Pancreas (tissue), 10 donors: ENCODE results near the gene ACSF3. TPM values are rescaled to one million over a fixed set of nuclear protein-coding genes. Genes with fewer than 3 reads are reported as not detected.
A peak's percentile ranks its signal among the peaks of the same experiment; 100 is the strongest.

Experiments used
- ATAC-seq, 4 donors: fragments of 200-7000 bp; cut with Tn5 transposase; one replicate each; pipeline versions ENCODE4 v1.8.0 to v1.9.1; 2020; ENCODE audit warnings: mild to moderate bottlenecking in 4 of 4, moderate library complexity in 4 of 4
- DNase-seq, 6 donors: peaks; one replicate each; pipeline ENCODE4 v3.0.0-alpha.2; 2020
- FAIRE-seq: peaks from 2 replicates; lab custom pipeline; 2012; peaks lifted over from hg19 to GRCh38; lab: Jason Lieb, UNC
- H3K27ac ChIP-seq, 4 donors: fragments of 200-600 bp; sonication (generic); 1 replicate in 3 of 4; 2 replicates in 1 of 4; pipeline versions ENCODE4 v1.5.0 to v1.8.0; 2020
- H3K27me3 ChIP-seq, 4 donors: fragments of 200-600 bp; one replicate each; pipeline ENCODE4 v1.8.0; 2021
- H3K36me3 ChIP-seq, 3 donors: fragments of 200-600 bp; sonication (generic) in 1 of 3; one replicate each; pipeline versions ENCODE4 v1.5.0 to v1.8.0; 2020 to 2021
- H3K4me1 ChIP-seq, 3 donors: fragments of 200-600 bp; one replicate each; pipeline ENCODE4 v1.8.0; 2021
- H3K4me3 ChIP-seq, 4 donors: fragments of 200-600 bp; sonication (generic) in 2 of 4; one replicate each; pipeline versions ENCODE4 v1.5.0 to v1.8.0; 2020 to 2021
- H3K9me3 ChIP-seq, 4 donors: fragments of 200-600 bp; one replicate each; pipeline ENCODE4 v1.8.0; 2021
- WGBS, 2 donors: extraction: QIAGEN DNeasy Blood & Tissue Kit; methylation state at CpG; one replicate each; pipeline ENCODE4 v1.1.7; 2013; 5-methylcytosine and 5-hydroxymethylcytosine counted together
- intact Hi-C, 3 donors: fragments of 100-400 bp; cut with DNase I; formaldehyde crosslinking; loops; one replicate each; pipeline versions ENCODE4 v1.11.1 to v1.14.2; 2022
- polyA plus RNA-seq, 2 donors: library from polyadenylated mRNA; stranded (reverse); fragments of 200-250 nt; gene quantifications; one replicate each; pipeline ENCODE4 v1.2.3, GENCODE V29; 2013
- total RNA-seq, 6 donors: library from RNA; stranded (reverse); fragmentation: NEBNext Ultra II Directional in 4 of 6; extraction: Animal tissue kit (Norgen Biotek cat#: 25700) in 4 of 6; gene quantifications; one replicate each; pipeline versions ENCODE4 v1.2.1 to v1.2.4, GENCODE V29; 2021 to 2023
- TF ChIP-seq, protein P1 (sequence below), 4 donors: fragments of 200-600 bp; sonication (generic) in 3 of 4; IDR thresholded peaks; one replicate each; pipeline versions ENCODE4 v1.5.0 to v1.8.0; 2021; ENCODE audit warnings: antibody characterized with exemption in 4 of 4
- donor health status: healthy with polysubstance abuse.
- donor health status: DM: no; HTN: no; CAD: no; lungs with moderate emphysema.
- donor health status: DM: no; HTN: no; CAD: no.
- donor health status: control.
- donor health status: control.
- donor health status: Bipolar disorder and iron deficiency.
- donor health status: DM: yes; HTN: yes; CAD: no.
- donor health status: DM: no; HTN: no; CAD: no.
- donor health status: DM: no; HTN: no; CAD: no.
- donor health status: DM: yes; HTN: yes; CAD: no.

The ACSF3 gene
- total and polyA plus RNA-seq, 8 donors, result 17.3 to 36.9 (median 20.8) TPM

DNA sequence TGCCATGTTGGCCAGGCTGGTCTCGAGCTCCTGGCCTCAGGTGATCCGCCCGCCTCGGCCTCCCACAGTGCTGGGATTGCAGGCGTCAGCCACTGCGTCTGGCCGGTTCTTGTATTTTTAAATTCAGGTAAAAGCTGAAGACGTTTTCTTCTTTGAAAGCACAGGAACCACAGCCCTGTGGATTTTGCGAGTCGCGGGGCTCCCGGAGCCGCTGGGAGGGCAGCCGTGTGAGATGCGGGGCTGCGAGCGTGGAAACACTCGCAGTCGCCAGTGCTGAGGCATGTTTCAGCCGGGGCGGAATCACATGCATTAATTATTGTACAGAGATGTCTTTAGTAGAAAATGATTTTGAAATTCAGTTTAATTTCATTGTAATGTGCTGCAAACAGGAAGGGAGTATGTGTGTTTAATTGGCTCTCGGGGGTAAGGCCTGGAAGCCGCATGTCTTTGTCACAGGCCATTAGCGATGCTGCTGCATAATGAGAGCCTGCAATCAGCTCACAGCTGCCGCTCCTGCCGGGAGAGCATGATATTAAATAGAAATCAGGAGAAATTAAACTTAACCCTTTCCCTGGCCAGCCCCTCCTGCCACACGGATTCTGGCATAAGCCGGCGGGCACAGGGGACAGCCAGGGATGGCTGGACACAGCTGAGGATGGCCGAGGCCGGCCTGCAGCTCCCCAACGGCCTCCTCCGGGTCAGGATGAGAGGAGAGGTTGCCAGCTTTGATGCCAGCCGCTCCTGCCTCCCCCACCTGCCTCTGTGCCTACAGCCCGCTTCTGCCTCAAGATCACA, 42.5 kb downstream of the ACSF3 start:
- intact Hi-C loops, result no loop called here
- peak in 2 of 6 donors; percentile 41 to 46 for DNase-seq
- H3K9me3 ChIP-seq, result no peaks in the 10 kb centered on the region
- ATAC-seq, result peak in 1 of 4 donors; percentile 13
- H3K4me1 ChIP-seq, result no peaks in the 10 kb centered on the region
- 90 to 93% methylated on average over 35 of the region's 35 CpGs for whole genome bisulfite sequencing, 2 donors
- H3K27ac ChIP-seq, result no peak overlapping the region
- FAIRE-seq, result no peak
- H3K27me3 ChIP-seq, result no peaks in the 10 kb centered on the region
- TF ChIP-seq, protein P1, sequence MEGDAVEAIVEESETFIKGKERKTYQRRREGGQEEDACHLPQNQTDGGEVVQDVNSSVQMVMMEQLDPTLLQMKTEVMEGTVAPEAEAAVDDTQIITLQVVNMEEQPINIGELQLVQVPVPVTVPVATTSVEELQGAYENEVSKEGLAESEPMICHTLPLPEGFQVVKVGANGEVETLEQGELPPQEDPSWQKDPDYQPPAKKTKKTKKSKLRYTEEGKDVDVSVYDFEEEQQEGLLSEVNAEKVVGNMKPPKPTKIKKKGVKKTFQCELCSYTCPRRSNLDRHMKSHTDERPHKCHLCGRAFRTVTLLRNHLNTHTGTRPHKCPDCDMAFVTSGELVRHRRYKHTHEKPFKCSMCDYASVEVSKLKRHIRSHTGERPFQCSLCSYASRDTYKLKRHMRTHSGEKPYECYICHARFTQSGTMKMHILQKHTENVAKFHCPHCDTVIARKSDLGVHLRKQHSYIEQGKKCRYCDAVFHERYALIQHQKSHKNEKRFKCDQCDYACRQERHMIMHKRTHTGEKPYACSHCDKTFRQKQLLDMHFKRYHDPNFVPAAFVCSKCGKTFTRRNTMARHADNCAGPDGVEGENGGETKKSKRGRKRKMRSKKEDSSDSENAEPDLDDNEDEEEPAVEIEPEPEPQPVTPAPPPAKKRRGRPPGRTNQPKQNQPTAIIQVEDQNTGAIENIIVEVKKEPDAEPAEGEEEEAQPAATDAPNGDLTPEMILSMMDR (IDR thresholded peaks at IDR 0.05), result no peak
- H3K36me3 ChIP-seq, result peaks cover 0 to 14% (median 0%) of the 10 kb centered on the region in 3 donors
- H3K4me3 ChIP-seq, result no peak overlapping the region

DNA sequence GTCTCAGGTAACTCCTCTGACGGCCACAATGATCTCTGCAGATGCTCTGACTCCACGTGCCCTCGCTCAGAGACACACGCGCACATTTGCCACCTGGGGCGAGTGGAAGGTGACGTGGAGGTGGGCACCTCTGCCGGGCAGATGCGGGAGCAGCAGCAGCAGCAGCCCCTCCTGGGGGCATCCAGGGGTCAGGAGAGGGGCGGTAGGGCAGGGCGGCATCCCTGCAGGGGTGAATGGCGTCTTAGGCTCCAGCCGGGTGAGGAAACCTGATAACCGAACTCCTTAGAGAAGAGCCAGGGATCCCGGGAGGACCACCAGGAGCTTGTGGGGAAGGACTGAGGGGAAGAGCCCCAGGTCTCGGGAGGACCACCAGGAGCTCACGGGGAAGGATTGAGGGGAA, 43.3 kb downstream of the ACSF3 start:
- no peaks in the 10 kb centered on the region for H3K27me3 ChIP-seq
- H3K36me3 ChIP-seq, result peaks cover 0 to 14% (median 0%) of the 10 kb centered on the region in 3 donors
- H3K27ac ChIP-seq, result no peak overlapping the region
- intact Hi-C loops, result no loop called here
- no peak for ATAC-seq
- peak in 2 of 6 donors; percentile 34 to 58 for DNase-seq
- TF ChIP-seq, protein P1 (IDR thresholded peaks at IDR 0.05), result no peak
- no peaks in the 10 kb centered on the region for H3K4me1 ChIP-seq
- no peak for FAIRE-seq
- no peaks in the 10 kb centered on the region for H3K9me3 ChIP-seq
- H3K4me3 ChIP-seq, result no peak overlapping the region
- WGBS, 2 donors, result 93 to 95% methylated on average over 17 of the region's 17 CpGs

DNA sequence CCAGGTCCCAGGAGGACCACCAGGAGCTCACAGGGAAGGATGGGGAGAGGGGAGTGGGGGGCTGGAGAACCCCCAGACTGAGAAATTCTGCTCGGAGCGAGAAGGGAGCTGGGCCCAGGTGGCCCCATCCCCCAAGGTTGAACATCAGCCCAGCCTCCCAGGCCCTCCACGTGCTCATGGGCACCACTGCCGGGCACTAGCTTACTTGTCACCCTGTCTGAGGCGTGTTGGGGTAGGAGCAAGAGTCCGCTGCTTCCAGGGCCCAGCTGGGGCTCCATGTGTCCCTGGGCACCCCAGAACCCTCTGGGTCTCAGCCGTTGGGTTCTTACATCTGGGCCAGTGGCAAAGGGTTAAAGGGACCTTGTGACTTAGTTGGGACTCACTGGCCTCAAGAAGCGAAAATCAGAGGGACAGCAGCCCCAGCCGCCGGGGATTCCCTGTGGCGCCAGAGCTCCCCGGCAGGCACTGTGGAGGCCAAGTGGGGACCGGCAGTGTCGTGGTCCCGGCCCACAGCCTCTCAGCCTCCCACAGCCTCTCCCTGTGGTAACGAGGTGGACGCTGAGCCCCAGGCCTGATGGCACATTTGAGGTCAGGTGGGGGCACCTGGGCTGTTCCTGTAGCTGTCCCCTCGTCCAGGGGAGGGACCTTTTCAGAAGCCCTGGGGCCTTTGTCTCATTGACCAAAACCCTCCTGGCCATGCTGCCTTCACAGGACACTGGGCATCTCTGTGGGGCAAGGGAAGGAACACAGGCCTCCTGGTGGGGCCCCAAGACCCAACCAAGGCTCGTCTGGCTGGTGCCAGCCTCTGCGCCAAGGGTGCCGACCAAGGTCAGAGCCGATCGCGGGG, 44.2 kb downstream of the ACSF3 start:
- H3K27ac ChIP-seq, result no peak overlapping the region
- no peaks in the 10 kb centered on the region for H3K4me1 ChIP-seq

DNA sequence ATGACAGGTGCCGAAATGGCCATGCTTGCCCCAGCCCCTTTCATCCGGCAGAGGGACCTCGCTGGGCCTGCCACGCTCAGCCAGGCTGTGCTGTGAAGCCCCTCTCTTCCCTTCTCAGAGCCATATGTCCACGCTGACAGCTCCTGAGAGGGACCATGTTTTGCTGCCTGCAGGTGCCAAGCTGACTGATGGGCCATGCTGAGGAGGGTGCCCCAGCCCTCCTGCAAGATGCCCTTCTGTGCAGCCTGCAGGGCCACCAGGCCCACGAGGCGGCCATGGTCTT, 44.8 kb downstream of the ACSF3 start:
- Histone ChIP-seq H3K27me3 (no peaks in the 10 kb centered on the region), H3K27ac (no peak overlapping the region), H3K4me1 (no peaks in the 10 kb centered on the region), H3K36me3 (peaks cover 0 to 7% (median 0%) of the 10 kb centered on the region in 3 donors), H3K4me3 (no peak overlapping the region), H3K9me3 (no peaks in the 10 kb centered on the region)
- DNase-seq, result peak in 1 of 6 donors; percentile 51
- TF ChIP-seq, protein P1 (IDR thresholded peaks at IDR 0.05), result no peak
- 94 to 95% methylated on average over 7 of the region's 7 CpGs for WGBS, 2 donors
- ATAC-seq, result no peak
- no peak for FAIRE-seq
- intact Hi-C loops, result no loop called here

More for the DNA sequence above, 44.2 kb downstream of the ACSF3 start:
- TF ChIP-seq, protein P1 (IDR thresholded peaks at IDR 0.05), result no peak
- FAIRE-seq (no peak), DNase-seq (peak in 2 of 6 donors; percentile 40 to 52), ATAC-seq (no peak)
- Histone ChIP-seq H3K4me3 (no peak overlapping the region), H3K27me3 (no peaks in the 10 kb centered on the region), H3K9me3 (no peaks in the 10 kb centered on the region), H3K36me3 (peaks cover 0 to 13% (median 0%) of the 10 kb centered on the region in 3 donors)
- intact Hi-C loops, result no loop called here
- WGBS, 2 donors, result 90 to 93% methylated on average over 23 to 24 of the region's 24 CpGs
